ENCODE data around the gene RIPOR1. TPM values are rescaled to one million over a fixed set of nuclear protein-coding genes. Genes with fewer than 3 reads are reported as not detected.

RIPOR1 gene
- total RNA-seq, 1 donor from 2014 or later, result 116 TPM

- ATAC-seq (peak; percentile 70), DNase-seq (ENCODE audit: low spot score) (peak; percentile 80)
- intact Hi-C loops (cut with DNase I), result no loop called here
Measured at GRCh38 chr16:67537270-67537635, 8.6 kb downstream of the RIPOR1 start.

GRCh38 chr16:67537636-67538591, 9.3 kb downstream of the RIPOR1 start:
- intact Hi-C loops (cut with DNase I), result no loop called here
- DNase-seq (ENCODE audit: low spot score) (no peak), ATAC-seq (peak; percentile 40)

GRCh38 chr16:67538666-67539101, 10.1 kb downstream of the RIPOR1 start:
- DNase-seq (ENCODE audit: low spot score), result no peak
- intact Hi-C loops (cut with DNase I), result no loop called here
- peak; percentile 18 for ATAC-seq

- ATAC-seq, result no peak
- intact Hi-C loops (cut with DNase I), result no loop called here
Measured at GRCh38 chr16:67539271-67539670, 10.6 kb downstream of the RIPOR1 start.

GRCh38 chr16:67539691-67540635, 11.3 kb downstream of the RIPOR1 start:
- DNase-seq (ENCODE audit: low spot score) (no peak), ATAC-seq (no peak)
- intact Hi-C loops (cut with DNase I), result no loop called here

More at GRCh38 chr16:67539271-67539670, 10.6 kb downstream of the RIPOR1 start:
- DNase-seq (ENCODE audit: low spot score), result no peak

- ATAC-seq (no peak), DNase-seq (ENCODE audit: low spot score) (no peak)
- intact Hi-C loops (cut with DNase I), result no loop called here
Measured at GRCh38 chr16:67540756-67541155, 12.1 kb downstream of the RIPOR1 start.

GRCh38 chr16:67541391-67542263, 13.0 kb downstream of the RIPOR1 start:
- ATAC-seq, result no peak
- no peak for DNase-seq (ENCODE audit: low spot score)
- intact Hi-C loops (cut with DNase I), result no loop called here

GRCh38 chr16:67542464-67542863, 13.8 kb downstream of the RIPOR1 start:
- ATAC-seq (peak; percentile 2), DNase-seq (ENCODE audit: low spot score) (no peak)
- intact Hi-C loops (cut with DNase I), result no loop called here

- intact Hi-C loops (cut with DNase I), result no loop called here
- ATAC-seq (no peak), DNase-seq (ENCODE audit: low spot score) (no peak)
Measured at GRCh38 chr16:67543036-67543435, 14.4 kb downstream of the RIPOR1 start.

- intact Hi-C loops (cut with DNase I), result no loop called here
- no peak for DNase-seq (ENCODE audit: low spot score)
- ATAC-seq, result no peak
Measured at GRCh38 chr16:67543582-67543981, 15.0 kb downstream of the RIPOR1 start.

GRCh38 chr16:67544329-67544841, 15.8 kb downstream of the RIPOR1 start:
- ATAC-seq, result no peak
- intact Hi-C loops (cut with DNase I), result no loop called here
- no peak for DNase-seq (ENCODE audit: low spot score)

- DNase-seq (ENCODE audit: low spot score) (no peak), ATAC-seq (no peak)
- intact Hi-C loops (cut with DNase I), result no loop called here
Measured at GRCh38 chr16:67544844-67545664, 16.4 kb downstream of the RIPOR1 start.

- intact Hi-C loops (cut with DNase I), result no loop called here
- no peak for ATAC-seq
- no peak for DNase-seq (ENCODE audit: low spot score)
Measured at GRCh38 chr16:67545665-67546024, 17.0 kb downstream of the RIPOR1 start.

GRCh38 chr16:67546091-67546501, 17.5 kb downstream of the RIPOR1 start:
- ATAC-seq, result no peak
- intact Hi-C loops (cut with DNase I), result no loop called here
- no peak for DNase-seq (ENCODE audit: low spot score)

- ATAC-seq (peak; percentile 81), DNase-seq (ENCODE audit: low spot score) (peak; percentile 89)
- intact Hi-C loops (cut with DNase I), result no loop called here
Measured at GRCh38 chr16:67546761-67547422, 18.3 kb downstream of the RIPOR1 start.

- ATAC-seq (peak; percentile 66), DNase-seq (ENCODE audit: low spot score) (no peak)
- intact Hi-C loops (cut with DNase I), result no loop called here
Measured at GRCh38 chr16:67547423-67548264, 19.0 kb downstream of the RIPOR1 start.

Measured in sciatic nerve (tissue), 2 donors.